ENCODE measurements around the gene GREB1.

GREB1 gene

DNA sequence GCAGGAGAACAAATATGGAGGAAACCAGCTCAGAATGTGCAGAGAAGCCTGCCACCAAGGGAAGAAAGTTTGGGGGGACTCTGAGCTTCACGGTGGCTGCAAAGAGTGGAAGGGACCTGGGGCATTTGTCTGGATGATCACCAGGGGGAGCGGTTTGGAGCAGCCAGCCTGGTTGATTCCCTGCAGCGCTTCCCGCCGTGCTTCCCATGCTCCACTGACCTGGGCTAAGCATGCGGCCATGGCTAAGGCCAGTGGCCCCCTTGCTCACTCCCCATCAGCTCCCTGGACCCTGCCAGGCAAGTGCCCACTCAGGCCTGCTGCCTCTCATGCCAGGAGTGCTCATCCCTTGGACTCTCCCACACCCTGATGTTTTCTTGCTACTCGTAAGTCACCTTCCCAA lies 109.1 kb downstream of the GREB1 start:
- no peaks in the 10 kb centered on the region for H3K79me2 ChIP-seq (ENCODE audit: insufficient read depth, low read length)
- H3K4me3 ChIP-seq (ENCODE audit: insufficient read depth, low read length, poor library complexity, severe bottlenecking): no peak overlapping the region
- no peak overlapping the region for H3K9ac ChIP-seq (ENCODE audit: low read length)
- no peak overlapping the region for H3K27ac ChIP-seq (ENCODE audit: low read depth, low read length)
- no peak overlapping the region for H2AFZ ChIP-seq (ENCODE audit: low read depth, low read length, severe bottlenecking)
- H3F3A ChIP-seq (ENCODE audit: insufficient read depth): no peaks in the 10 kb centered on the region
- no peaks in the 10 kb centered on the region; the same call in 1 of the 2 replicates for H3K27me3 ChIP-seq (ENCODE audit: low read length)
- H4K20me1 ChIP-seq (ENCODE audit: low read depth, low read length): no peaks in the 10 kb centered on the region
- H3K4me2 ChIP-seq (ENCODE audit: low read depth, low read length, poor library complexity, severe bottlenecking): no peak overlapping the region
- H3K9me2 ChIP-seq (replicated peaks; ENCODE audit: insufficient read depth, low read length): no peaks in the 10 kb centered on the region
- H3K36me3 ChIP-seq (ENCODE audit: low read length): no peaks in the 10 kb centered on the region
- H3K9me3 ChIP-seq (ENCODE audit: insufficient read depth, low read length): peaks cover 2% of the 10 kb centered on the region; the same call in 1 of the 2 replicates
- TF ChIP-seq EZH2phosphoT487 (conservative IDR thresholded peaks at IDR 0.05; ENCODE audit: low read length): no peak
- TF ChIP-seq, protein P1, sequence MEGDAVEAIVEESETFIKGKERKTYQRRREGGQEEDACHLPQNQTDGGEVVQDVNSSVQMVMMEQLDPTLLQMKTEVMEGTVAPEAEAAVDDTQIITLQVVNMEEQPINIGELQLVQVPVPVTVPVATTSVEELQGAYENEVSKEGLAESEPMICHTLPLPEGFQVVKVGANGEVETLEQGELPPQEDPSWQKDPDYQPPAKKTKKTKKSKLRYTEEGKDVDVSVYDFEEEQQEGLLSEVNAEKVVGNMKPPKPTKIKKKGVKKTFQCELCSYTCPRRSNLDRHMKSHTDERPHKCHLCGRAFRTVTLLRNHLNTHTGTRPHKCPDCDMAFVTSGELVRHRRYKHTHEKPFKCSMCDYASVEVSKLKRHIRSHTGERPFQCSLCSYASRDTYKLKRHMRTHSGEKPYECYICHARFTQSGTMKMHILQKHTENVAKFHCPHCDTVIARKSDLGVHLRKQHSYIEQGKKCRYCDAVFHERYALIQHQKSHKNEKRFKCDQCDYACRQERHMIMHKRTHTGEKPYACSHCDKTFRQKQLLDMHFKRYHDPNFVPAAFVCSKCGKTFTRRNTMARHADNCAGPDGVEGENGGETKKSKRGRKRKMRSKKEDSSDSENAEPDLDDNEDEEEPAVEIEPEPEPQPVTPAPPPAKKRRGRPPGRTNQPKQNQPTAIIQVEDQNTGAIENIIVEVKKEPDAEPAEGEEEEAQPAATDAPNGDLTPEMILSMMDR (IDR thresholded peaks at IDR 0.05; ENCODE audit: insufficient read depth, low read length, poor library complexity, severe bottlenecking): no peak

DNA sequence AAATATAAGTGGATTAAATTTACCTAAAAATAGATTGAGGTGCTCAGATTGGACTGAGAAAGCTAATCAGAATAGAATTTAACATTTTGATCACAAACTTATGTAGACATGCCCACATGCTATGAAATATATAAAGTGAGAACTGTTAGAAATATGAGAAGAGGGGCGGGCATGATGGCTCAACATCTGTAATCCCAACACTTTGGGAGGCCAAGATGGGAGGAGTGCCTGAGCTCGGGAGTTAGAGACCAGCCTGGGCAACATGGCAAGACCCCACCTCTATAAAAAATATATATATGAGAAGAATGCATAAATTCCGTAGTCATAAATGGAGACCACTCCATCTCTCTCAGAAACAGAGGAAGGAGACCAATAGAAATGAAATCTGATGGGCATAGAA lies 110.4 kb downstream of the GREB1 start:
- Histone ChIP-seq H3K9me3 (ENCODE audit: insufficient read depth, low read length) (peaks cover 3% of the 10 kb centered on the region; the same call in 1 of the 2 replicates), H4K20me1 (ENCODE audit: low read depth, low read length) (no peaks in the 10 kb centered on the region), H3K79me2 (ENCODE audit: insufficient read depth, low read length) (no peaks in the 10 kb centered on the region), H3K27ac (ENCODE audit: low read depth, low read length) (no peak overlapping the region), H3F3A (ENCODE audit: insufficient read depth) (no peaks in the 10 kb centered on the region), H3K4me2 (ENCODE audit: low read depth, low read length, poor library complexity, severe bottlenecking) (no peak overlapping the region), H3K9ac (ENCODE audit: low read length) (no peak overlapping the region), H2AFZ (ENCODE audit: low read depth, low read length, severe bottlenecking) (no peak overlapping the region), H3K36me3 (ENCODE audit: low read length) (no peaks in the 10 kb centered on the region), H3K9me2 (replicated peaks; ENCODE audit: insufficient read depth, low read length) (no peaks in the 10 kb centered on the region), H3K27me3 (ENCODE audit: low read length) (no peaks in the 10 kb centered on the region; the same call in 1 of the 2 replicates), H3K4me3 (ENCODE audit: insufficient read depth, low read length, poor library complexity, severe bottlenecking) (no peak overlapping the region)
- no peak for TF ChIP-seq EZH2phosphoT487 (conservative IDR thresholded peaks at IDR 0.05; ENCODE audit: low read length)
- TF ChIP-seq, protein P1 (IDR thresholded peaks at IDR 0.05; ENCODE audit: insufficient read depth, low read length, poor library complexity, severe bottlenecking): no peak

DNA sequence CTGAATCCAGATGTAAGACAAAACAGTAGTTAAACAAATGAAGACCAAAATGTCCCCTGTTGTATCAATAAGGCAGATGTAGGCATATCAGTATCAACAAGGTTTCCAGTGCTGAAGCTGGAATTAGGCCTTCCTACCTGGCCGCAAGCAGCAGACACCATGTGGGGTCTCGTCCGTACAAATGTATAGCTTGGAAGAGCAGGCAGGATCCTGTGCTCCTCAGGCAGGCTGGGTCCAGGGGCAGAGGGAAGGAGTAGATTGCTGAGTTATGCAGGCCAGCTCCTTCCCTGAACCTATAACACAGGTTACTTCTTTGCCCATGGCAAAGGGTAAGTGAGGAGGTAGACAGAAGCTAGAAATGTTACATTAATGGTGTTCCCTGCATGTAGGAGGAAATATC lies 112.7 kb downstream of the GREB1 start:
- no peaks in the 10 kb centered on the region; the same call in 1 of the 2 replicates for H3K27me3 ChIP-seq (ENCODE audit: low read length)

More for the DNA sequence above, 112.7 kb downstream of the GREB1 start:
- Histone ChIP-seq H3K79me2 (ENCODE audit: insufficient read depth, low read length) (no peaks in the 10 kb centered on the region), H3K9me2 (replicated peaks; ENCODE audit: insufficient read depth, low read length) (no peaks in the 10 kb centered on the region), H3K4me3 (ENCODE audit: insufficient read depth, low read length, poor library complexity, severe bottlenecking) (no peak overlapping the region), H3K9me3 (ENCODE audit: insufficient read depth, low read length) (peaks cover 3% of the 10 kb centered on the region; the same call in 1 of the 2 replicates), H2AFZ (ENCODE audit: low read depth, low read length, severe bottlenecking) (no peak overlapping the region), H3K27ac (ENCODE audit: low read depth, low read length) (no peak overlapping the region), H3F3A (ENCODE audit: insufficient read depth) (no peaks in the 10 kb centered on the region), H4K20me1 (ENCODE audit: low read depth, low read length) (no peaks in the 10 kb centered on the region), H3K9ac (ENCODE audit: low read length) (no peak overlapping the region), H3K4me2 (ENCODE audit: low read depth, low read length, poor library complexity, severe bottlenecking) (no peak overlapping the region), H3K36me3 (ENCODE audit: low read length) (no peaks in the 10 kb centered on the region)
- TF ChIP-seq, protein P1 (IDR thresholded peaks at IDR 0.05; ENCODE audit: insufficient read depth, low read length, poor library complexity, severe bottlenecking): no peak
- TF ChIP-seq EZH2phosphoT487 (conservative IDR thresholded peaks at IDR 0.05; ENCODE audit: low read length): no peak
